Upper lobe of left lung (tissue), 4 donors: ENCODE results near the gene PXN.

Experiments
- POLR2AphosphoS5 ChIP-seq, 2 donors: sonication (generic); formaldehyde crosslinking; IDR thresholded peaks; one replicate each; pipeline ENCODE4 v1.5.1; 2017; ENCODE audit warnings: antibody characterized with exemption in 2 of 2
- TF ChIP-seq, protein P1 (sequence below), 6 experiments: fragments of 450-650 bp in 4 of 6; fragments of 200-600 bp in 2 of 6; sonication (generic) in 2 of 6; IDR thresholded peaks; one replicate each; pipeline ENCODE4 v1.5.1; 2016 to 2019; ENCODE audit warnings: antibody characterized with exemption in 6 of 6

GRCh38 chr12:120262852-120263747, 2.4 kb downstream of the PXN start:
- no peak for TF ChIP-seq POLR2AphosphoS5 (IDR thresholded peaks at IDR 0.05)
- TF ChIP-seq, protein P1, sequence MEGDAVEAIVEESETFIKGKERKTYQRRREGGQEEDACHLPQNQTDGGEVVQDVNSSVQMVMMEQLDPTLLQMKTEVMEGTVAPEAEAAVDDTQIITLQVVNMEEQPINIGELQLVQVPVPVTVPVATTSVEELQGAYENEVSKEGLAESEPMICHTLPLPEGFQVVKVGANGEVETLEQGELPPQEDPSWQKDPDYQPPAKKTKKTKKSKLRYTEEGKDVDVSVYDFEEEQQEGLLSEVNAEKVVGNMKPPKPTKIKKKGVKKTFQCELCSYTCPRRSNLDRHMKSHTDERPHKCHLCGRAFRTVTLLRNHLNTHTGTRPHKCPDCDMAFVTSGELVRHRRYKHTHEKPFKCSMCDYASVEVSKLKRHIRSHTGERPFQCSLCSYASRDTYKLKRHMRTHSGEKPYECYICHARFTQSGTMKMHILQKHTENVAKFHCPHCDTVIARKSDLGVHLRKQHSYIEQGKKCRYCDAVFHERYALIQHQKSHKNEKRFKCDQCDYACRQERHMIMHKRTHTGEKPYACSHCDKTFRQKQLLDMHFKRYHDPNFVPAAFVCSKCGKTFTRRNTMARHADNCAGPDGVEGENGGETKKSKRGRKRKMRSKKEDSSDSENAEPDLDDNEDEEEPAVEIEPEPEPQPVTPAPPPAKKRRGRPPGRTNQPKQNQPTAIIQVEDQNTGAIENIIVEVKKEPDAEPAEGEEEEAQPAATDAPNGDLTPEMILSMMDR (IDR thresholded peaks at IDR 0.05), result no peak
